HG02610 (cell line): ENCODE data around the gene CDK2AP2.
A peak's percentile ranks its signal among the peaks of the same experiment; 100 is the strongest.
"Not testable (repeated sequence)": the region's sequence is repeated elsewhere in the genome, so short reads cannot be mapped to it uniquely, and the experiment has no call there.

ENCODE experiments used
- ATAC-seq: cut with Tn5 transposase; IDR thresholded peaks from one replicate; pipeline ENCODE4 v1.9.1; 2021; ENCODE audit warnings: mild to moderate bottlenecking, moderate library complexity; ENCODE audit not compliant: unreplicated experiment

The CDK2AP2 gene

GRCh38 chr11:67524480-67524808, 16.5 kb upstream of the CDK2AP2 start:
- ATAC-seq, result no peak

- ATAC-seq, result no peak
These were observed 15.9 kb upstream of the CDK2AP2 start for GRCh38 chr11:67523556-67524479.

GRCh38 chr11:67522844-67523555, 15.0 kb upstream of the CDK2AP2 start, which contains the start of gene CABP2:
Gene CABP2 (minus strand): TSS chr11:67523446. CDS start chr11:67523326, 120 bp downstream.
- ATAC-seq, result no peak

GRCh38 chr11:67522338-67522737, 14.4 kb upstream of the CDK2AP2 start:
- no peak for ATAC-seq

- no peak for ATAC-seq
These were observed 14.0 kb upstream of the CDK2AP2 start for GRCh38 chr11:67521924-67522323.

- no peak for ATAC-seq
These were observed 13.2 kb upstream of the CDK2AP2 start for GRCh38 chr11:67520856-67521824.

GRCh38 chr11:67519726-67520125, 11.8 kb upstream of the CDK2AP2 start:
- ATAC-seq, result no peak

GRCh38 chr11:67517784-67518552, 10.0 kb upstream of the CDK2AP2 start:
- no peak for ATAC-seq

GRCh38 chr11:67516806-67517205, 8.8 kb upstream of the CDK2AP2 start:
- no peak for ATAC-seq

- ATAC-seq, result no peak
These were observed 6.2 kb upstream of the CDK2AP2 start for GRCh38 chr11:67514116-67514515.

- ATAC-seq, result not testable (repeated sequence)
These were observed 3.6 kb upstream of the CDK2AP2 start for GRCh38 chr11:67511558-67511957.

- ATAC-seq, result no peak
These were observed 2.0 kb upstream of the CDK2AP2 start for GRCh38 chr11:67510023-67510345.

GRCh38 chr11:67508486-67509121, 642 bp upstream of the CDK2AP2 start:
- peak; percentile 43 for ATAC-seq

GRCh38 chr11:67507242-67507863, 609 bp downstream of the CDK2AP2 start:
- ATAC-seq, result no peak

GRCh38 chr11:67506426-67507051, 1.4 kb downstream of the CDK2AP2 start:
- no peak for ATAC-seq

- ATAC-seq, result no peak
These were observed 2.2 kb downstream of the CDK2AP2 start for GRCh38 chr11:67505605-67506396.

- ATAC-seq, result no peak
These were observed 2.9 kb downstream of the CDK2AP2 start, which contains the start of gene PITPNM1 for GRCh38 chr11:67504950-67505581. Gene PITPNM1 (minus strand): TSS chr11:67505363. CDS start chr11:67504180, 1,183 bp downstream.
